Ascending aorta (tissue), 2 donors: Measurements from ENCODE around the gene LANCL2. TPM values are rescaled to one million over a fixed set of nuclear protein-coding genes. Genes with fewer than 3 reads are reported as not detected.
"Not testable (repeated sequence)": the region's sequence is repeated elsewhere in the genome, so short reads cannot be mapped to it uniquely, and the experiment has no call there.

Source experiments
- DNase-seq, 2 donors: peaks; one replicate each; pipeline ENCODE4 v3.0.0-alpha.2; 2019; ENCODE audit warnings: low spot score in 2 of 2
- H3K27ac ChIP-seq, 2 donors: fragments of 200-600 bp; sonication (generic); one replicate each; pipeline ENCODE4 v1.5.1; 2016 to 2017; ENCODE audit warnings: mild to moderate bottlenecking in 1 of 2
- H3K27me3 ChIP-seq: fragments of 200-600 bp; sonication (generic); one replicate; pipeline ENCODE4 v1.5.1; 2017
- H3K36me3 ChIP-seq, 2 donors: fragments of 200-600 bp; sonication (generic); one replicate each; pipeline ENCODE4 v1.5.1; 2016
- H3K4me1 ChIP-seq, 2 donors: fragments of 200-600 bp; sonication (generic); one replicate each; pipeline ENCODE4 v1.5.1; 2016 to 2017; ENCODE audit warnings: mild to moderate bottlenecking in 1 of 2
- H3K4me3 ChIP-seq, 2 donors: fragments of 200-600 bp; sonication (generic); one replicate each; pipeline ENCODE4 v1.5.1; 2016 to 2017; ENCODE audit warnings: mild to moderate bottlenecking in 1 of 2
- H3K9me3 ChIP-seq, 2 donors: fragments of 200-600 bp; sonication (generic); one replicate each; pipeline ENCODE4 v1.5.1; 2016
- intact Hi-C: fragments of 100-400 bp; cut with DNase I; formaldehyde crosslinking; loops from one replicate; pipeline ENCODE4 v1.15.1; 2023
- total RNA-seq: library from RNA; depleted of rRNA; stranded (reverse); fragments of >200 nt; gene quantifications from one replicate; pipeline ENCODE4 v1.1.0, GENCODE V29; 2016
- TF ChIP-seq, protein P1 (sequence below), 3 experiments: fragments of 200-600 bp in 2 of 3; fragments of 450-650 bp in 1 of 3; sonication (generic) in 2 of 3; IDR thresholded peaks; one replicate each; pipeline ENCODE4 v1.5.1; 2016 to 2019; ENCODE audit warnings: antibody characterized with exemption in 3 of 3, mild to moderate bottlenecking in 1 of 3, moderate library complexity in 1 of 3

LANCL2 gene
- total RNA-seq, 1 donor from 2014 or later, result 12.9 TPM

DNA sequence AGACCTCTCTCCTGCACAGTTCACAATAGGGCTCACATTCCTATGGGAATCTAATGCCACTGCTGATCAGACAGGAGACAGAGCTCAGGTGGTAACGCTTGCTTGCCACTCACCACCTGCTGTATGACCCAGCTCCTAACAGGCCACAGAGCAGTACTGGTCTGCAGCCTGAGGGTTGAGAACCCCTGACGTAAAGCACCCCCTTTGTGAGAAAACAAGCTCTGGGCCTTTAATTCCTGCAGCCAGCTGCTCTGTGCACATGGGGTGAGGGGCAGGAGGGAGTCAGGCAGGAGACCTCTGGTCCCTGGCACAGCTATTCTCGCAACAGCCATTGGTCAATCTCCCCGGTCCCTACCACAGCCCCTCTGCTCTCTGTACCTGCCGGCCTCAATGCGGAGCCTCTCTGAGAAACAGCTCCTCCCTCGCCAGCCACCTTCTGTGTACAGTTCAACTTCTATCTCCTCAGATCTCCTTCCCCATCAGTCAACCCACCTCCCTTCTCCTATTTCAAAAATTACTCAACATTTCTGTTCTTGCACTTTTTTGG, 102.0 kb downstream of the LANCL2 start:
- no peaks in the 10 kb centered on the region for H3K27me3 ChIP-seq
- peaks cover 10 to 74% of the 10 kb centered on the region in 2 donors for H3K36me3 ChIP-seq
- DNase-seq, result no peak
- intact Hi-C loops, result no loop called here
- no peaks in the 10 kb centered on the region for H3K4me1 ChIP-seq
- TF ChIP-seq, protein P1, sequence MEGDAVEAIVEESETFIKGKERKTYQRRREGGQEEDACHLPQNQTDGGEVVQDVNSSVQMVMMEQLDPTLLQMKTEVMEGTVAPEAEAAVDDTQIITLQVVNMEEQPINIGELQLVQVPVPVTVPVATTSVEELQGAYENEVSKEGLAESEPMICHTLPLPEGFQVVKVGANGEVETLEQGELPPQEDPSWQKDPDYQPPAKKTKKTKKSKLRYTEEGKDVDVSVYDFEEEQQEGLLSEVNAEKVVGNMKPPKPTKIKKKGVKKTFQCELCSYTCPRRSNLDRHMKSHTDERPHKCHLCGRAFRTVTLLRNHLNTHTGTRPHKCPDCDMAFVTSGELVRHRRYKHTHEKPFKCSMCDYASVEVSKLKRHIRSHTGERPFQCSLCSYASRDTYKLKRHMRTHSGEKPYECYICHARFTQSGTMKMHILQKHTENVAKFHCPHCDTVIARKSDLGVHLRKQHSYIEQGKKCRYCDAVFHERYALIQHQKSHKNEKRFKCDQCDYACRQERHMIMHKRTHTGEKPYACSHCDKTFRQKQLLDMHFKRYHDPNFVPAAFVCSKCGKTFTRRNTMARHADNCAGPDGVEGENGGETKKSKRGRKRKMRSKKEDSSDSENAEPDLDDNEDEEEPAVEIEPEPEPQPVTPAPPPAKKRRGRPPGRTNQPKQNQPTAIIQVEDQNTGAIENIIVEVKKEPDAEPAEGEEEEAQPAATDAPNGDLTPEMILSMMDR (IDR thresholded peaks at IDR 0.05), result no peak
- peaks cover 0 to 13% of the 10 kb centered on the region in 2 donors for H3K9me3 ChIP-seq
- H3K27ac ChIP-seq, result no peak overlapping the region
- H3K4me3 ChIP-seq, result no peak overlapping the region

DNA sequence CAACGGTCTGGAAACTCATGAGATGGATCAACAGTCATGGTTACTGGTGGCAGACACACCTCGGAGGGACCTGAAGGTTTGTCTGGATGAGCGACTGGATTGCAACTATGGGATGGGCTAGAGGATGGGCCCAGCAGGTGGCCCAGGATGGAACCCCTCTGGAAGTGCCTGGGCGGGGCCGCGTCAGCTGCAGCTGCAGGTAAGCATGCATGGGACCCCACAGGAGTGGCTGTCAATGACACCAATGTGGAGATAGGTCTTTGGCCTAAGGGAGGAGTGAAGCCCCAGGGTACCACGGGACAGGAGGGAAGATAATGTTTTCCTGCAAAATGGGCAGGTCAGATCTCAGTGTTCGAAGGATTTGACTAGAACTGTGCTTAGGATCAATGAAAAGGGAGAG, 103.4 kb downstream of the LANCL2 start:
- DNase-seq, result no peak
- intact Hi-C loops, result no loop called here
- H3K27ac ChIP-seq, result no peak overlapping the region
- no peaks in the 10 kb centered on the region for H3K4me1 ChIP-seq
- peaks cover 10 to 78% of the 10 kb centered on the region in 2 donors for H3K36me3 ChIP-seq
- H3K9me3 ChIP-seq, result peaks cover 0 to 13% of the 10 kb centered on the region in 2 donors
- H3K27me3 ChIP-seq, result no peaks in the 10 kb centered on the region
- no peak overlapping the region for H3K4me3 ChIP-seq
- TF ChIP-seq, protein P1 (IDR thresholded peaks at IDR 0.05), result no peak

DNA sequence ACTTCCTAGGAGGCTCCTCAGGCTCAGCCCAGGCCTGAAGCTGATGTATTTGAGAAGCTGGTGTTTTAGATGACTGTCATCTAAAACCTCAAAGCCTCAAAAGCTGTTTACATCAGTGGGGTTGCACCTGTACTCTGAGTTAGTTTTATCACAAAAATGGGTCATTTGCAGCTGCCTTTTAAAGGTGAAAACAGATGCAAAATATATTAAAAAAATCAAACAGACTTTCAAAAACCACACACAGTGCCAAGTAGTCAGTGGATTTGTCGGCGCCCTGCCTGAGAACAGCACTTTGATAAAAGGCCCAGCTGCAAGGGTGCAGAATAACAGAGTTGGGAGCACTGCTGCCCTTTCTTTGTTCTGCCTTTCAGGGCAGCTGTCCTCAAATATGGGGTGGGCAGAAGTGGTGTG, 104.1 kb downstream of the LANCL2 start:
- Histone ChIP-seq H3K4me1 (no peaks in the 10 kb centered on the region), H3K4me3 (no peak overlapping the region), H3K9me3 (peaks cover 0 to 13% of the 10 kb centered on the region in 2 donors), H3K27me3 (no peaks in the 10 kb centered on the region), H3K27ac (no peak overlapping the region), H3K36me3 (peaks cover 10 to 78% of the 10 kb centered on the region in 2 donors)
- intact Hi-C loops, result no loop called here
- TF ChIP-seq, protein P1 (IDR thresholded peaks at IDR 0.05), result no peak
- DNase-seq, result no peak

DNA sequence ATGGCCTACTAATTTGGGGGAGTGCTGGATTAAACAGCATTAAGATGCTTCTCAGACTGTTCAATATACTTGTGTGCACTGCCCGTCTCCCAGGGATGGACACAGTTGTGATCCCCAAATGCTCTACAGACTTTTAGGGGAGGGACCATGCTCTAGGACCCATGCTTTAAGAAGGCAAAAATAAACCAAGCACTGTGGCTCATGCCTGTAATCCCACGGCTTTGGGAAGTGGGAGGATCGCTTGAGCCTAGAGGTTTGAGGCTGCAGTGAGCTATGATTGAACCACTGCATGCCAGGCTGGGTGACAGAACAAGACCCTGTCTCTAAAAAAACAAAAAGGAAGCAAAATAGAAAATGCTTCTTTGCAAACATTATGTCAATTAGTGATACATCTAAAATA, 104.6 kb downstream of the LANCL2 start:
- no peak overlapping the region for H3K4me3 ChIP-seq
- no peak overlapping the region for H3K27ac ChIP-seq
- DNase-seq, result no peak
- H3K9me3 ChIP-seq, result peaks cover 0 to 13% of the 10 kb centered on the region in 2 donors
- no peaks in the 10 kb centered on the region for H3K4me1 ChIP-seq
- TF ChIP-seq, protein P1 (IDR thresholded peaks at IDR 0.05), result no peak
- no peaks in the 10 kb centered on the region for H3K27me3 ChIP-seq
- intact Hi-C loops, result no loop called here
- peaks cover 13 to 78% of the 10 kb centered on the region in 2 donors for H3K36me3 ChIP-seq

DNA sequence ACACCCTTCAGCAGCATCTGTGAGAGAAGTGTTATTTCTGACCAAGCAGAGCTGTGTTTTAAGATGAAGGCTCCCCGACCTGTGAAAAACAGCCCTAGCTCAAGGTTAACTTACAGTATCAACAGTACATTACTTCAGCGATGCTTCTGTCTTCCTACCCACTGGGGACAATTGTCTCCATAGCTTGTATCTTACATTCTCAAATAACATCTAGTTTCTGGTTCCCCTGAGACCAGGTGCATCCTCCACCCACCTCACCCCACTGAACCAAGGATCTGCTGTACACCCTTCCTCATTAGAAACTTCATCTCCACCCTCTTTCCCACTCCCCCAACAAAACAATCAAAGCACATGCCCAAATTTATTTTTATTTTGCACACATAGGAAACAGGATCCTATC, 105.1 kb downstream of the LANCL2 start:
- H3K4me3 ChIP-seq, result no peak overlapping the region
- H3K27me3 ChIP-seq, result no peaks in the 10 kb centered on the region
- intact Hi-C loops, result no loop called here
- no peak overlapping the region for H3K27ac ChIP-seq
- H3K4me1 ChIP-seq, result no peaks in the 10 kb centered on the region
- no peak for DNase-seq
- peaks cover 0 to 13% of the 10 kb centered on the region in 2 donors for H3K9me3 ChIP-seq
- TF ChIP-seq, protein P1 (IDR thresholded peaks at IDR 0.05), result no peak
- H3K36me3 ChIP-seq, result peaks cover 13 to 74% of the 10 kb centered on the region in 2 donors

DNA sequence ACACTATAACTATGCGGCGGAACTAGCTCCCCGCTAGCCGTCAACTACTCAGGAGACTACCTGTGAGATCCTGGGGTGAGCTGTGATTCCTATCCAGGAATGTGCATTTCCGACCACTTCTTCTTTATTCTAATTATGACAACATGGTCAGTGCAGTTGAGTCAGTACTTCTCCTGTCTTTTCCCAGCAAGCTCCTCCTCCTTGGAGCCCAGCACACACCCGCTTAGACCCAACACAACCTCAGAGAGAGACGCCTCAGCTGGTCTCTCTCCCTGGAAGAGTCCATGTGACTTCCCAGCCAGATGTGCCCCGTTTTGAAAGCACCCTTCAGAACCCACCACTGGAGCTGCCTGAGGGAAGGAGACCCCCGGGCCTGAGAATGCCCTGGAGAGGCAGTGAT, 106.5 kb downstream of the LANCL2 start:
- H3K9me3 ChIP-seq, result peaks cover 0 to 11% of the 10 kb centered on the region in 2 donors
- H3K4me3 ChIP-seq, H3K27ac ChIP-seq, H3K27me3 ChIP-seq, H3K4me1 ChIP-seq, DNase-seq, intact Hi-C loops: not testable (repeated sequence)
- peaks cover 8 to 60% of the 10 kb centered on the region in 2 donors for H3K36me3 ChIP-seq

DNA sequence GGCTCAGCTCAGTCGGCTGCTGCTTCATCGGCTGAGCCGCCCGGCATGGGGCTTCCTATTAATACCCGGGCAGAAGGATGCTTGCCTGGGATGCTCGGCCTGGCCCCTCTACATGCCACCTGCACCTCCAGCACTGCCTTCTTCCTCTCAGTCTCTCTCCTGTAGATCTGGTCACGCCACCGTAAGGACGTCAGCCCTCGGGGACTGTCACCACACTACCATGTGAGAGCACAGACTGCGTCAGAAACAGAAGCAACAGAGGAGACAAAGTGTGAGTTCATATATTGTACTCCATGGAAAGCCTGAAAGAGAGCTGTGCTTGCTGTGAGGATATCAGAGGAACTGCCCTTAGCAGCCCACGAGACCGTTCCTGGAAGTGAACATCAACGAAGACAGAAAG, 107.3 kb downstream of the LANCL2 start:
- H3K9me3 ChIP-seq, H3K27ac ChIP-seq, H3K27me3 ChIP-seq, H3K4me1 ChIP-seq, DNase-seq, H3K4me3 ChIP-seq, intact Hi-C loops: not testable (repeated sequence)
- H3K36me3 ChIP-seq, result peaks cover 3 to 58% of the 10 kb centered on the region in 2 donors
